Measurements from ENCODE around the gene GASK1A.

The GASK1A gene

GRCh38 chr3:43017593-43018195, 38.6 kb downstream of the GASK1A start:
- Histone ChIP-seq H3K9me3 (ENCODE audit: control insufficient read depth, low read length) (peaks cover 37% of the 10 kb centered on the region), H3K27ac (ENCODE audit: insufficient read depth, low read length, poor library complexity, severe bottlenecking) (no peak overlapping the region), H3K4me3 (ENCODE audit: insufficient read depth, low read depth, low read length, poor library complexity, severe bottlenecking) (no peak overlapping the region), H3K36me3 (ENCODE audit: control insufficient read depth, insufficient read depth, low read length) (no peaks in the 10 kb centered on the region), H3K4me1 (ENCODE audit: control insufficient read depth, insufficient read depth, low read length, poor library complexity, severe bottlenecking) (peaks cover 23% of the 10 kb centered on the region), H3K27me3 (replicated peaks; ENCODE audit: control insufficient read depth, insufficient read depth, low read length, poor library complexity, severe bottlenecking) (no peaks in the 10 kb centered on the region)
- DNase-seq = no peak

DNA sequence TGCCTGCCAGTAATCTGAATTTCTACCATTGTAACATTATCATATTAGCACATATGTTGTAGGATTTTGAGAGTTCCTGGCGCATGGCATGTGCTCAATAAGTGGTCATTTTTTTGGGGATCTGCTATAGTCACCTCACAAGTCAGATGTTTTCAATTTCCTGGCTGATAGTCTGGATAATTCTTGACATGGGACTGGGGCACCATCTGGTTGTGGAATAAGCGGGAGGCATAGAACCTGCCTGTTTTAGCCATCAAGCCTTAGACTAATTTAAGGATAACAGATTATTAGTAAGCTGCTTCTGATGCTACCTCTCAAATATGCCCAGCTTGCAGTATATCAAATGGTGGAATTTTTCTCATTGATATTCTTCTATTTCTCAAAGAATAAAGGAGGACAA, 39.1 kb downstream of the GASK1A start:
- H3K4me3 ChIP-seq (ENCODE audit: insufficient read depth, low read depth, low read length, poor library complexity, severe bottlenecking) = no peak overlapping the region
- peaks cover 34% of the 10 kb centered on the region for H3K9me3 ChIP-seq (ENCODE audit: control insufficient read depth, low read length)
- peaks cover 29% of the 10 kb centered on the region for H3K4me1 ChIP-seq (ENCODE audit: control insufficient read depth, insufficient read depth, low read length, poor library complexity, severe bottlenecking)

DNA sequence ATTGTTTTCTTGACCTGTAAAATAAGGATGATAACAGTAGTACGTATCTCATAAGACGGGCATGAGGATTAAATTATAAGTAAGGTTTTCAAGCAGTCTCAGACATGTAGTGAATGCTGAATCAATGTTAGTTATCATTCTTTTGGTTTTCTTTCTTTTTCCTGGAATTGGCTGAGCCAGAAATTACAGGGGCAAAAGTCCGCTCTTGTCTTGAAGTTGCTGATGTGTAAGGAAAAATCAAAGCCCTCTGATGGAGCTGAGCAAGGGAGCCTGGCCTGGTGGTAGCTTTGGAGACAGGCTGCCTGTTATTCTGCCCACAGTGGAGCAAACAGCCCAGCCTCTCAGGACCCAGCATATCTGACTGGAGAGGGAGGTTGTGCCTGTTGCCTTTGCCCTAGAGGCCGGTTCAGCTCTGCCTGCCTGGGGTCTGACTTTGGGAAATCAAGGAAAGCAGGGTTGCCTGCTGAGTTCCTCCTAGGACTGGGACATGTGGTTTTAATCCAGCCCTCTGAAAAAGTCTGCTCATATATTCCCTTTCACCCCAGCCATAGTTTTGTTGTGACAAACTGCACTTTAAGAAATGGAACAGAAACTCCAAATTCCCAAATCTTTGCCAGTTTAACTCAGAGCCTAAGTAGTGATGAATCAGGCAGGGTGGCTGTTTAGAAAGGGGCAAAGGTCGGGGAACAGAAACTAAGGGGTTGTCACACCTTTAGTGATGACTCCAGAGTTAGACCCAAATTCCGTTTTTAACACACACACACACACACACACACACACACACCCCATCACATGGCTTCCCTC, 40.1 kb downstream of the GASK1A start:
- Histone ChIP-seq H3K9me3 (ENCODE audit: control insufficient read depth, low read length) (peaks cover 25% of the 10 kb centered on the region), H3K4me1 (ENCODE audit: control insufficient read depth, insufficient read depth, low read length, poor library complexity, severe bottlenecking) (peaks cover 38% of the 10 kb centered on the region), H3K4me3 (ENCODE audit: insufficient read depth, low read depth, low read length, poor library complexity, severe bottlenecking) (no peak overlapping the region), H3K27ac (ENCODE audit: insufficient read depth, low read length, poor library complexity, severe bottlenecking) (no peak overlapping the region), H3K36me3 (ENCODE audit: control insufficient read depth, insufficient read depth, low read length) (no peaks in the 10 kb centered on the region), H3K27me3 (replicated peaks; ENCODE audit: control insufficient read depth, insufficient read depth, low read length, poor library complexity, severe bottlenecking) (no peaks in the 10 kb centered on the region)
- no peak for DNase-seq

More for the DNA sequence above, 39.1 kb downstream of the GASK1A start:
- DNase-seq = no peak
- Histone ChIP-seq H3K27ac (ENCODE audit: insufficient read depth, low read length, poor library complexity, severe bottlenecking) (no peak overlapping the region), H3K36me3 (ENCODE audit: control insufficient read depth, insufficient read depth, low read length) (no peaks in the 10 kb centered on the region), H3K27me3 (replicated peaks; ENCODE audit: control insufficient read depth, insufficient read depth, low read length, poor library complexity, severe bottlenecking) (no peaks in the 10 kb centered on the region)

DNA sequence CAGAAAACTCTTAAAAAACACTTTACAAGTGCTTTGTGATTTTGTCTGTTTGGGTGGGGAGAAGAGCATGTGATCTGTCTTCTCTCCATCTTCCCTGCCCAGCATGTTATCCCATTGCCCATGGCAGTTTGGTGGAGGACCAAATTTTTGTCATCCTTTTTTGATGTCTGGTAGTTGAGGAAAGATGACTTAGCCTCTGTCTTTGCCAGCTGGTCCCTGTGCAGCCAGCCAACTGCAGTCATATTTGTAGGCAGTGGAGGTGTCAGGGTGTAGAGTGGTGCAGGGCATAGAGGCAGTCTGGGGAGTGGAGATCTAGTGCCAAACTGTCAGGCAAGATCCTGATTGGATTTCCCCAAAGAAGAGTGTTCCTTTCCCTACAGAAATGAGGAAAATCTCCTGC, 40.7 kb downstream of the GASK1A start:
- peaks cover 44% of the 10 kb centered on the region for H3K4me1 ChIP-seq (ENCODE audit: control insufficient read depth, insufficient read depth, low read length, poor library complexity, severe bottlenecking)
- no peaks in the 10 kb centered on the region for H3K27me3 ChIP-seq (replicated peaks; ENCODE audit: control insufficient read depth, insufficient read depth, low read length, poor library complexity, severe bottlenecking)
- H3K27ac ChIP-seq (ENCODE audit: insufficient read depth, low read length, poor library complexity, severe bottlenecking) = no peak overlapping the region
- no peak overlapping the region for H3K4me3 ChIP-seq (ENCODE audit: insufficient read depth, low read depth, low read length, poor library complexity, severe bottlenecking)
- DNase-seq = no peak
- H3K36me3 ChIP-seq (ENCODE audit: control insufficient read depth, insufficient read depth, low read length) = no peaks in the 10 kb centered on the region
- H3K9me3 ChIP-seq (ENCODE audit: control insufficient read depth, low read length) = peaks cover 19% of the 10 kb centered on the region

- Histone ChIP-seq H3K27ac (ENCODE audit: insufficient read depth, low read length, poor library complexity, severe bottlenecking) (no peak overlapping the region), H3K36me3 (ENCODE audit: control insufficient read depth, insufficient read depth, low read length) (no peaks in the 10 kb centered on the region), H3K4me1 (ENCODE audit: control insufficient read depth, insufficient read depth, low read length, poor library complexity, severe bottlenecking) (peaks cover 47% of the 10 kb centered on the region), H3K4me3 (ENCODE audit: insufficient read depth, low read depth, low read length, poor library complexity, severe bottlenecking) (no peak overlapping the region), H3K9me3 (ENCODE audit: control insufficient read depth, low read length) (peaks cover 5% of the 10 kb centered on the region), H3K27me3 (replicated peaks; ENCODE audit: control insufficient read depth, insufficient read depth, low read length, poor library complexity, severe bottlenecking) (no peaks in the 10 kb centered on the region)
- no peak for DNase-seq
Observed at GRCh38 chr3:43021186-43021585, 42.1 kb downstream of the GASK1A start.

DNA sequence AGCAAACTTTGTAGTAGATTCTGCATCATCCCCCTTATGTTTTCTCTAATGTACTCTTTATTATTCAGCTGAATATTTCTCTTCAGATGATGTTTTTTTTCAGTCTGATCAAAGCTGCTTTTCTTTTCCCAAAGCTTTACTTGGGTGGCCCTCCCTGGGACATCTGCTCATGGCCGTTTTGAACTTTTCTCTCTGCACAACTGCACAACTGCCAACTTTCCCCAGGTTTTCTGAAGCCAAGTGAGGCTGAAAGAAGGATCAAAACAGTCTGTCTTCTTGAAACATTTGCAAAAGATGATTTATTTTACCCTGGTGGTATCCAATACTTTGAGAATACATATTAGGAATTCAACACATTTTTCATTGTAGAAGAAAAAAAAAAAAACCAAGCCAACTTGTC, 43.0 kb downstream of the GASK1A start:
- no peak for DNase-seq
- no peaks in the 10 kb centered on the region for H3K9me3 ChIP-seq (ENCODE audit: control insufficient read depth, low read length)
- H3K27me3 ChIP-seq (replicated peaks; ENCODE audit: control insufficient read depth, insufficient read depth, low read length, poor library complexity, severe bottlenecking) = no peaks in the 10 kb centered on the region
- H3K27ac ChIP-seq (ENCODE audit: insufficient read depth, low read length, poor library complexity, severe bottlenecking) = no peak overlapping the region
- no peak overlapping the region for H3K4me3 ChIP-seq (ENCODE audit: insufficient read depth, low read depth, low read length, poor library complexity, severe bottlenecking)
- H3K36me3 ChIP-seq (ENCODE audit: control insufficient read depth, insufficient read depth, low read length) = no peaks in the 10 kb centered on the region
- H3K4me1 ChIP-seq (ENCODE audit: control insufficient read depth, insufficient read depth, low read length, poor library complexity, severe bottlenecking) = peaks cover 47% of the 10 kb centered on the region

DNA sequence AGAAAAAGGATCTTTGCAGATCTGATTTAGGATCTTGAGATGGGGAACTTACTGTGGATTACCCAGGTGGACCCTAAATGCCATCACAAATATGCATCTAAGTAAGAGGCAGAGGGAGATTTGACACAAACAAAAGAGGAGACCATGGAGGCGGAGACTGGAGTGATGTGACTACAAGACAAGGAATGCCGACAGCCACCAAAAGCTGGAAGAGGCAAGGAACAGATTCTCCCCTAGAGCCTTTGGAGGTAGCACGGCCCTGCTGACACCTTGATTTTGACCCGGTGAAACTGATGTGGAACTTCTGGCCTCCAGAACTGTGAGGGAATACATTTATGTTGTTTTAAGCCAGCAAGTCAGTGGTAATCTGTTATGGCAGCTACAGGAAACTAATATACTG, 44.0 kb downstream of the GASK1A start:
- H3K4me3 ChIP-seq (ENCODE audit: insufficient read depth, low read depth, low read length, poor library complexity, severe bottlenecking) = peak overlapping the region; percentile 27
- H3K27me3 ChIP-seq (replicated peaks; ENCODE audit: control insufficient read depth, insufficient read depth, low read length, poor library complexity, severe bottlenecking) = no peaks in the 10 kb centered on the region
- no peak for DNase-seq
- peak overlapping the region; percentile 45 for H3K27ac ChIP-seq (ENCODE audit: insufficient read depth, low read length, poor library complexity, severe bottlenecking)
- peaks cover 47% of the 10 kb centered on the region for H3K4me1 ChIP-seq (ENCODE audit: control insufficient read depth, insufficient read depth, low read length, poor library complexity, severe bottlenecking)
- H3K9me3 ChIP-seq (ENCODE audit: control insufficient read depth, low read length) = no peaks in the 10 kb centered on the region
- H3K36me3 ChIP-seq (ENCODE audit: control insufficient read depth, insufficient read depth, low read length) = no peaks in the 10 kb centered on the region

DNA sequence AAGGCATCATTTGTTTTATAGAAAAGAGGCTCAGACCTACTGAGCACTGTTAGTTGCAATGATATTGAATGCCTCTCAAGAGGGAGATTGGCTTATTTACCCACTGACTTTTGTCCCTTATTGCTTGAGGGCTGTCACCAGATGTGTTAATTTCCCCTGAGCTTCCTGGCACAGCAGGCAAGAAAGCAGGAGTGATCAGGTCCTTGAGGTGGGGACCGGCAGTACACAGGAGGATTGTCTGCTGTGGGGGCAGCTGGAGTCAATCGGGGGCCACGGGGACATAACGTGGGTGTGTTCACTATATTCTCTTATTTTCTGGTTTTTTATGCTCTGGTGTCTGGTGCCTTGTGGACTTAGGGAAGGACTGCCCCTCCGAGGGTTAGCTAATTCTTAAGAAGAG, 44.6 kb downstream of the GASK1A start:
- Histone ChIP-seq H3K27me3 (replicated peaks; ENCODE audit: control insufficient read depth, insufficient read depth, low read length, poor library complexity, severe bottlenecking) (no peaks in the 10 kb centered on the region), H3K27ac (ENCODE audit: insufficient read depth, low read length, poor library complexity, severe bottlenecking) (peak overlapping the region; percentile 45), H3K9me3 (ENCODE audit: control insufficient read depth, low read length) (no peaks in the 10 kb centered on the region), H3K36me3 (ENCODE audit: control insufficient read depth, insufficient read depth, low read length) (no peaks in the 10 kb centered on the region), H3K4me1 (ENCODE audit: control insufficient read depth, insufficient read depth, low read length, poor library complexity, severe bottlenecking) (peaks cover 47% of the 10 kb centered on the region), H3K4me3 (ENCODE audit: insufficient read depth, low read depth, low read length, poor library complexity, severe bottlenecking) (peak overlapping the region; percentile 27)
- DNase-seq = no peak

- Histone ChIP-seq H3K27me3 (replicated peaks; ENCODE audit: control insufficient read depth, insufficient read depth, low read length, poor library complexity, severe bottlenecking) (no peaks in the 10 kb centered on the region), H3K36me3 (ENCODE audit: control insufficient read depth, insufficient read depth, low read length) (no peaks in the 10 kb centered on the region), H3K4me3 (ENCODE audit: insufficient read depth, low read depth, low read length, poor library complexity, severe bottlenecking) (no peak overlapping the region), H3K4me1 (ENCODE audit: control insufficient read depth, insufficient read depth, low read length, poor library complexity, severe bottlenecking) (peaks cover 47% of the 10 kb centered on the region), H3K27ac (ENCODE audit: insufficient read depth, low read length, poor library complexity, severe bottlenecking) (peak overlapping the region; percentile 45), H3K9me3 (ENCODE audit: control insufficient read depth, low read length) (no peaks in the 10 kb centered on the region)
- no peak for DNase-seq
Observed at GRCh38 chr3:43024181-43024885, 45.2 kb downstream of the GASK1A start.

- H3K4me1 ChIP-seq (ENCODE audit: control insufficient read depth, insufficient read depth, low read length, poor library complexity, severe bottlenecking) = peaks cover 44% of the 10 kb centered on the region
- no peaks in the 10 kb centered on the region for H3K9me3 ChIP-seq (ENCODE audit: control insufficient read depth, low read length)
- no peaks in the 10 kb centered on the region for H3K27me3 ChIP-seq (replicated peaks; ENCODE audit: control insufficient read depth, insufficient read depth, low read length, poor library complexity, severe bottlenecking)
- H3K4me3 ChIP-seq (ENCODE audit: insufficient read depth, low read depth, low read length, poor library complexity, severe bottlenecking) = no peak overlapping the region
- no peak for DNase-seq
- no peaks in the 10 kb centered on the region for H3K36me3 ChIP-seq (ENCODE audit: control insufficient read depth, insufficient read depth, low read length)
- H3K27ac ChIP-seq (ENCODE audit: insufficient read depth, low read length, poor library complexity, severe bottlenecking) = no peak overlapping the region
Observed at GRCh38 chr3:43025423-43025822, 46.3 kb downstream of the GASK1A start.
